Measurements from ENCODE around the gene ALDH18A1. TPM values are rescaled to one million over a fixed set of nuclear protein-coding genes. Genes with fewer than 3 reads are reported as not detected.

ALDH18A1 gene
- polyA plus RNA-seq, 2 of the 4 experiments (the other 2 are of a cell fraction), result 41.8 to 69.9 TPM

GRCh38 chr10:95693668-95694534 is 37.4 kb upstream of the ALDH18A1 start, which contains the start of gene TCTN3 (continued):
- no peak for TF ChIP-seq POLR2AphosphoS2 (conservative IDR thresholded peaks at IDR 0.05; ENCODE audit: low read length)
- no peak for TF ChIP-seq HEYL (CRISPR knock-in tag; IDR thresholded peaks at IDR 0.05)
- TF ChIP-seq CBX2 (IDR thresholded peaks at IDR 0.05; ENCODE audit: borderline replicate concordance, low read depth), result no peak
- no peak for TF ChIP-seq ATOH8 (CRISPR knock-in tag; IDR thresholded peaks at IDR 0.05; ENCODE audit: low read depth)
- TF ChIP-seq MAX (IDR thresholded peaks at IDR 0.05), result peak; percentile 69
- TF ChIP-seq CBX8 (IDR thresholded peaks at IDR 0.05), result no peak
- peak; percentile 92 to 95 for TF ChIP-seq RAD21 (conservative IDR thresholded peaks at IDR 0.05 in 1 of 2, IDR thresholded peaks at IDR 0.05 in 1 of 2)
- no peak for TF ChIP-seq RNF2 (IDR thresholded peaks at IDR 0.05; ENCODE audit: borderline replicate concordance, low read depth)
- TF ChIP-seq HMGXB4 (CRISPR knock-in tag; IDR thresholded peaks at IDR 0.05; ENCODE audit: borderline replicate concordance), result no peak
- no peak for TF ChIP-seq PBX3 (IDR thresholded peaks at IDR 0.05)
- TF ChIP-seq CHD4 (IDR thresholded peaks at IDR 0.05; ENCODE audit: borderline replicate concordance), result no peak
- no peak for TF ChIP-seq JUNB (IDR thresholded peaks at IDR 0.05)

- peak overlapping the region; percentile 82 to 93 for H3K27ac ChIP-seq
- peak in 1 of 2 experiments; percentile 25 for DNase-seq (ENCODE audit: low read depth in 1 of 2, low spot score in 1 of 2)
- POLR2A ChIA-PET, result interaction anchor here (0.6 to 1.0 kb wide), 6 partner anchors 14 to 363 kb away, joined by 3 to 5 read pairs (median 4); partner anchors contain the start of genes ALDH18A1 and CCNJ
- no peaks in the 10 kb centered on the region for H3K9me3 ChIP-seq
- 0 out of 2 replicates have a peak, but pooled peaks have one; percentile 16 for TF ChIP-seq TFCP2L1 (CRISPR knock-in tag; IDR thresholded peaks at IDR 0.05)
- TF ChIP-seq HMGXB4 (CRISPR knock-in tag; IDR thresholded peaks at IDR 0.05; ENCODE audit: borderline replicate concordance), result no peak
- TF ChIP-seq TP53 (CRISPR knock-in tag; IDR thresholded peaks at IDR 0.05), result 0 out of 2 replicates have a peak, but pooled peaks have one; percentile 38
- CTCF ChIA-PET, result interaction anchor here (0.6 to 4.8 kb wide), 78 partner anchors 9 to 609 kb away, joined by 3 to 79 read pairs (median 4); partner anchors contain the start of genes ALDH18A1, CC2D2B, ENTPD1 and ZNF518A
- 10% methylated on average over 15 of the region's 15 CpGs for WGBS (ENCODE audit: missing lambda C conversion rate)
- FAIRE-seq, result no peak
- peak; percentile 2 to 5; a peak in 5 of 6 replicates for ATAC-seq
- peak overlapping the region; percentile 82 for H3K4me3 ChIP-seq
- H3K4me2 ChIP-seq, result peak overlapping the region; percentile 95
- H3K4me1 ChIP-seq, result peaks cover 17% of the 10 kb centered on the region; the same call in 2 of the 3 replicates
These were observed 36.7 kb upstream of the ALDH18A1 start for GRCh38 chr10:95693071-95693667.

- no peak overlapping the region for H3K27ac ChIP-seq
- H3K4me1 ChIP-seq, result peaks cover 17% of the 10 kb centered on the region; the same call in 2 of the 3 replicates
- no peak for DNase-seq (ENCODE audit: low read depth in 1 of 2, low spot score in 1 of 2)
- POLR2A ChIA-PET, result no interaction called here
- H3K4me2 ChIP-seq, result no peak overlapping the region
- no peak overlapping the region for H3K4me3 ChIP-seq
- no peak for ATAC-seq
- no peaks in the 10 kb centered on the region for H3K9me3 ChIP-seq
- CTCF ChIA-PET, result interaction anchor here (0.6 to 4.8 kb wide), 2 partner anchors 152 to 369 kb away, joined by 4 to 79 read pairs; no protein-coding TSS in a partner anchor
- FAIRE-seq, result no peak
- WGBS (ENCODE audit: missing lambda C conversion rate), result 96% methylated on average over 2 of the region's 2 CpGs
- TF ChIP-seq EHMT2 (IDR thresholded peaks at IDR 0.05; ENCODE audit: low read depth) (no peak), HEYL (CRISPR knock-in tag; IDR thresholded peaks at IDR 0.05) (no peak), PHF8 (IDR thresholded peaks at IDR 0.05; ENCODE audit: borderline replicate concordance, low read depth) (no peak), SMC3 (IDR thresholded peaks at IDR 0.05) (no peak), RAD21 (conservative IDR thresholded peaks at IDR 0.05 in 1 of 2, IDR thresholded peaks at IDR 0.05 in 1 of 2) (no peak), HMGXB4 (CRISPR knock-in tag; IDR thresholded peaks at IDR 0.05; ENCODE audit: borderline replicate concordance) (no peak), RARB (CRISPR knock-in tag; IDR thresholded peaks at IDR 0.05) (no peak), KDM1A (IDR thresholded peaks at IDR 0.05; ENCODE audit: low read depth) (no peak), ZFP36 (IDR thresholded peaks at IDR 0.05; ENCODE audit: borderline replicate concordance, partially characterized antibody) (no peak), FOXS1 (CRISPR knock-in tag; IDR thresholded peaks at IDR 0.05) (no peak), RFX5 (IDR thresholded peaks at IDR 0.05) (no peak)
These were observed 34.8 kb upstream of the ALDH18A1 start for GRCh38 chr10:95691281-95691680.
